ENCODE results near the gene DHCR24. TPM values are rescaled to one million over a fixed set of nuclear protein-coding genes. Genes with fewer than 3 reads are reported as not detected.

The DHCR24 gene
- total RNA-seq, 6 experiments from 2014 or later = 39.3 to 88.4 (median 74.8) TPM

GRCh38 chr1:54815086-54815876 lies 71.7 kb downstream of the DHCR24 start:
- TF ChIP-seq, protein P1, sequence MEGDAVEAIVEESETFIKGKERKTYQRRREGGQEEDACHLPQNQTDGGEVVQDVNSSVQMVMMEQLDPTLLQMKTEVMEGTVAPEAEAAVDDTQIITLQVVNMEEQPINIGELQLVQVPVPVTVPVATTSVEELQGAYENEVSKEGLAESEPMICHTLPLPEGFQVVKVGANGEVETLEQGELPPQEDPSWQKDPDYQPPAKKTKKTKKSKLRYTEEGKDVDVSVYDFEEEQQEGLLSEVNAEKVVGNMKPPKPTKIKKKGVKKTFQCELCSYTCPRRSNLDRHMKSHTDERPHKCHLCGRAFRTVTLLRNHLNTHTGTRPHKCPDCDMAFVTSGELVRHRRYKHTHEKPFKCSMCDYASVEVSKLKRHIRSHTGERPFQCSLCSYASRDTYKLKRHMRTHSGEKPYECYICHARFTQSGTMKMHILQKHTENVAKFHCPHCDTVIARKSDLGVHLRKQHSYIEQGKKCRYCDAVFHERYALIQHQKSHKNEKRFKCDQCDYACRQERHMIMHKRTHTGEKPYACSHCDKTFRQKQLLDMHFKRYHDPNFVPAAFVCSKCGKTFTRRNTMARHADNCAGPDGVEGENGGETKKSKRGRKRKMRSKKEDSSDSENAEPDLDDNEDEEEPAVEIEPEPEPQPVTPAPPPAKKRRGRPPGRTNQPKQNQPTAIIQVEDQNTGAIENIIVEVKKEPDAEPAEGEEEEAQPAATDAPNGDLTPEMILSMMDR (IDR thresholded peaks at IDR 0.05) = no peak
- H3K27me3 Mint-ChIP-seq (ENCODE audit: insufficient read depth) = peaks cover 31% of the 10 kb centered on the region
- H3K27ac Mint-ChIP-seq = no peak overlapping the region
- no peaks in the 10 kb centered on the region for H3K9me3 Mint-ChIP-seq
- H3K36me3 Mint-ChIP-seq (ENCODE audit: low read depth) = no peaks in the 10 kb centered on the region
- no peak overlapping the region for H3K4me3 Mint-ChIP-seq
- no peaks in the 10 kb centered on the region; the same call in 1 of the 2 replicates for H3K4me1 Mint-ChIP-seq (ENCODE audit: low read depth)
- no peak for DNase-seq

DNA sequence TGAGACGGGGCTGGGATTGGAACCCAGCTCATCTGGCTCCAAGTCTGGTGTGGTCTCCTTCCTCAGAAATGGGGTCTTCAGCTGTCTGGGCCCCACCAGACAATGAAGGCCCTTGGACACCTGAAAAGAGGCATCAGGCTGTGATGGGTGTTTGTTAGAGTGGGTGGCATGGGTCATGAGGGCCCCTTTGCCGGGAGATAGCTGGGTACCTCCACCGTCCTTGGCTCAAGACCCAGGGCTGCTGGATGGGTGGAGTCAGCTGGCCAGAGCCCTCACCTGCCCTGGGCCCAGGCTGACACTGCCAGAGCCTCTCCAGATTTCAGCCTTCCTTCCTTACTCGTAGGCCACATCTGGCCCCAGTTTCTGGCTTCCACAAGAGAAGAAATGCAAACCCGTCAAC lies 72.4 kb downstream of the DHCR24 start:
- Mint-ChIP-seq H3K36me3 (ENCODE audit: low read depth) (no peaks in the 10 kb centered on the region), H3K9me3 (no peaks in the 10 kb centered on the region), H3K27me3 (ENCODE audit: insufficient read depth) (peaks cover 29% of the 10 kb centered on the region), H3K4me3 (no peak overlapping the region), H3K27ac (no peak overlapping the region), H3K4me1 (ENCODE audit: low read depth) (peaks cover 6% of the 10 kb centered on the region; the same call in 1 of the 2 replicates)
- DNase-seq = no peak
- TF ChIP-seq, protein P1 (IDR thresholded peaks at IDR 0.05) = no peak

DNA sequence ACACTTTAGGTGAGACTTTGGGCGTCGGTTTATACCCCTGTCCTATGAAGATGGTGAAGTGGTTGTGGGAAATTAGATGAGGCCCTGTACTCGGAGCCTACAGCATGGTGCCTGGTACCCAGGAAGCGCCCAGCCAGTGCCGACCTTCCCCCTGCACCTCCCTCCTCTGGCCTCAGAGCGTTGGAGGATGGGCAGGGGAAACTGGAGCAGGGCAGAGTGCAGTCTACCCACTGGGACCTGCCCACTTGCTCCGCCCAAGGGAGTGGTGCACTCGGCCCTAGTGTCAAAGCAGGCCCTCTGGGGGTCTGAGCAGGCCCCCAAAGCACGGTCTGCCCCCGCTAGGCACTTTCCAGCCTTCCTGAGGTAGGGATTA lies 72.9 kb downstream of the DHCR24 start:
- TF ChIP-seq, protein P1 (IDR thresholded peaks at IDR 0.05) = no peak
- DNase-seq = no peak
- Mint-ChIP-seq H3K36me3 (ENCODE audit: low read depth) (no peaks in the 10 kb centered on the region), H3K4me1 (ENCODE audit: low read depth) (peaks cover 6% of the 10 kb centered on the region; the same call in 1 of the 2 replicates), H3K27ac (no peak overlapping the region), H3K27me3 (ENCODE audit: insufficient read depth) (peaks cover 28% of the 10 kb centered on the region), H3K4me3 (no peak overlapping the region), H3K9me3 (no peaks in the 10 kb centered on the region)

- DNase-seq = no peak
- peaks cover 23% of the 10 kb centered on the region for H3K27me3 Mint-ChIP-seq (ENCODE audit: insufficient read depth)
- no peak overlapping the region for H3K27ac Mint-ChIP-seq
- TF ChIP-seq, protein P1 (IDR thresholded peaks at IDR 0.05) = no peak
- no peaks in the 10 kb centered on the region for H3K36me3 Mint-ChIP-seq (ENCODE audit: low read depth)
- H3K4me3 Mint-ChIP-seq = no peak overlapping the region
- H3K4me1 Mint-ChIP-seq (ENCODE audit: low read depth) = peaks cover 6% of the 10 kb centered on the region; the same call in 1 of the 2 replicates
- H3K9me3 Mint-ChIP-seq = no peaks in the 10 kb centered on the region
Observed at GRCh38 chr1:54813485-54814125, 73.4 kb downstream of the DHCR24 start.

DNA sequence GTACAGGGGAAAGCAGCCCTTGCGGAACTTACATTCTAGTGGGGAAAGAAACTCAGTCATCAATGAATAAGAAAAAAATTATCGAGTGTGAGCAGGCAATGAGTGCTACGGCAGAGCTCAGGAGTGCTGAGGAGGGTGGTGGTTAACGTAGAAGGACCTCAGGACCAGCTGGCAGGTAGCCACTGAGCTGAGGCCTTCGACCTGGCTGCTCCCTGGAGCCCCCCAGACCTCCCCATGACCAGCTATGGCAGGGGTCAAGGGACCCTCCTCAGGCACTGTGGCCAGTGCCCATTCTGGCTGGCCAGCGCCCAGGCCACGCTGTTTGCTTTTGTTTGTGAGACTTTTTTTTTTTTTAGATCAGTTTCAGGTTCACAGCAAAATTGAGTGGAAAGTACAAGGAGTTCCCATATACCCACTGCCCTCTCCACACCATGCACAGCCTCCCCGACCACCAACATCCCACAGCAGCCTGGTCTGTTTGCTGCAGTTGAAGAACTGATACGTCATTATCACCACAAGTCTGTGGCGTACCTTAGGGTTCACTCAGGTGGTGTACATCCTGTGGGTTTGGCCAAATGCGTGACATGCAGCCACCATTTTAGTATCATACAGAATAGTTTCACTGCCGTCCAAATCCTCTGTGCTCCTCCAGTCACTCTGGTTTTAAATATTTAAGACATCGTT lies 74.1 kb downstream of the DHCR24 start:
- Mint-ChIP-seq H3K9me3 (no peaks in the 10 kb centered on the region), H3K4me1 (ENCODE audit: low read depth) (peaks cover 10% of the 10 kb centered on the region), H3K4me3 (no peak overlapping the region), H3K27me3 (ENCODE audit: insufficient read depth) (peaks cover 18% of the 10 kb centered on the region), H3K36me3 (ENCODE audit: low read depth) (no peaks in the 10 kb centered on the region), H3K27ac (no peak overlapping the region)
- no peak for DNase-seq
- TF ChIP-seq, protein P1 (IDR thresholded peaks at IDR 0.05) = no peak
